ENCODE results near the gene TULP4.
"Not testable (repeated sequence)": the region's sequence is repeated elsewhere in the genome, so short reads cannot be mapped to it uniquely, and the experiment has no call there.

The TULP4 gene

GRCh38 chr6:158522616-158523015 is 210.4 kb downstream of the TULP4 start:
- peaks cover 6 to 10% of the 10 kb centered on the region in 2 donors for H3K4me1 ChIP-seq (ENCODE audit: control insufficient read depth in 1 of 2, insufficient read depth in 2 of 2, low read length in 2 of 2)
- H3K36me3 ChIP-seq (ENCODE audit: control insufficient read depth in 1 of 2, insufficient read depth in 2 of 2, low read length in 2 of 2) = no peaks in the 10 kb centered on the region
- H3K27ac ChIP-seq (ENCODE audit: low read depth, low read length) = no peak overlapping the region
- H3K4me3 ChIP-seq (ENCODE audit: low read depth in 1 of 2, low read length in 2 of 2) = no peak overlapping the region
- H3K9ac ChIP-seq (ENCODE audit: low read depth in 1 of 2, low read length in 2 of 2) = no peak overlapping the region
- peaks cover 0 to 4% of the 10 kb centered on the region in 2 donors for H3K27me3 ChIP-seq (ENCODE audit: control insufficient read depth in 1 of 2, insufficient read depth in 2 of 2, low read length in 2 of 2)
- H3K9me3 ChIP-seq (ENCODE audit: control insufficient read depth in 1 of 2, low read length in 2 of 2) = no peaks in the 10 kb centered on the region

GRCh38 chr6:158524311-158524710 is 212.0 kb downstream of the TULP4 start:
- Histone ChIP-seq H3K36me3 (ENCODE audit: control insufficient read depth in 1 of 2, insufficient read depth in 2 of 2, low read length in 2 of 2) (no peaks in the 10 kb centered on the region), H3K27ac (ENCODE audit: low read depth, low read length) (no peak overlapping the region), H3K4me3 (ENCODE audit: low read depth in 1 of 2, low read length in 2 of 2) (no peak overlapping the region), H3K27me3 (ENCODE audit: control insufficient read depth in 1 of 2, insufficient read depth in 2 of 2, low read length in 2 of 2) (peaks cover 0 to 4% of the 10 kb centered on the region in 2 donors), H3K9ac (ENCODE audit: low read depth in 1 of 2, low read length in 2 of 2) (no peak overlapping the region), H3K4me1 (ENCODE audit: control insufficient read depth in 1 of 2, insufficient read depth in 2 of 2, low read length in 2 of 2) (no peaks in the 10 kb centered on the region), H3K9me3 (ENCODE audit: control insufficient read depth in 1 of 2, low read length in 2 of 2) (no peaks in the 10 kb centered on the region)

- H3K27me3 ChIP-seq (ENCODE audit: control insufficient read depth in 1 of 2, insufficient read depth in 2 of 2, low read length in 2 of 2); H3K4me3 ChIP-seq (ENCODE audit: low read depth in 1 of 2, low read length in 2 of 2); H3K9ac ChIP-seq (ENCODE audit: low read depth in 1 of 2, low read length in 2 of 2); H3K27ac ChIP-seq (ENCODE audit: low read depth, low read length); H3K36me3 ChIP-seq (ENCODE audit: control insufficient read depth in 1 of 2, insufficient read depth in 2 of 2, low read length in 2 of 2); H3K9me3 ChIP-seq (ENCODE audit: control insufficient read depth in 1 of 2, low read length in 2 of 2); H3K4me1 ChIP-seq (ENCODE audit: control insufficient read depth in 1 of 2, insufficient read depth in 2 of 2, low read length in 2 of 2): not testable (repeated sequence)
Observed at GRCh38 chr6:158527858-158528257, 215.6 kb downstream of the TULP4 start.

GRCh38 chr6:158528826-158529225 is 216.6 kb downstream of the TULP4 start:
- Histone ChIP-seq H3K9me3 (ENCODE audit: control insufficient read depth in 1 of 2, low read length in 2 of 2) (no peaks in the 10 kb centered on the region), H3K9ac (ENCODE audit: low read depth in 1 of 2, low read length in 2 of 2) (no peak overlapping the region), H3K27me3 (ENCODE audit: control insufficient read depth in 1 of 2, insufficient read depth in 2 of 2, low read length in 2 of 2) (peaks cover 4 to 7% of the 10 kb centered on the region in 2 donors), H3K36me3 (ENCODE audit: control insufficient read depth in 1 of 2, insufficient read depth in 2 of 2, low read length in 2 of 2) (no peaks in the 10 kb centered on the region), H3K4me1 (ENCODE audit: control insufficient read depth in 1 of 2, insufficient read depth in 2 of 2, low read length in 2 of 2) (no peaks in the 10 kb centered on the region), H3K27ac (ENCODE audit: low read depth, low read length) (no peak overlapping the region), H3K4me3 (ENCODE audit: low read depth in 1 of 2, low read length in 2 of 2) (no peak overlapping the region)

- no peak overlapping the region for H3K4me3 ChIP-seq (ENCODE audit: low read depth in 1 of 2, low read length in 2 of 2)
- peaks cover 4 to 7% of the 10 kb centered on the region in 2 donors for H3K27me3 ChIP-seq (ENCODE audit: control insufficient read depth in 1 of 2, insufficient read depth in 2 of 2, low read length in 2 of 2)
- no peak overlapping the region for H3K27ac ChIP-seq (ENCODE audit: low read depth, low read length)
- no peaks in the 10 kb centered on the region for H3K9me3 ChIP-seq (ENCODE audit: control insufficient read depth in 1 of 2, low read length in 2 of 2)
- H3K4me1 ChIP-seq (ENCODE audit: control insufficient read depth in 1 of 2, insufficient read depth in 2 of 2, low read length in 2 of 2) = no peaks in the 10 kb centered on the region
- H3K36me3 ChIP-seq (ENCODE audit: control insufficient read depth in 1 of 2, insufficient read depth in 2 of 2, low read length in 2 of 2) = no peaks in the 10 kb centered on the region
- H3K9ac ChIP-seq (ENCODE audit: low read depth in 1 of 2, low read length in 2 of 2) = no peak overlapping the region
Observed at GRCh38 chr6:158529629-158530028, 217.4 kb downstream of the TULP4 start.

GRCh38 chr6:158531566-158531965 is 219.3 kb downstream of the TULP4 start:
- H3K36me3 ChIP-seq (ENCODE audit: control insufficient read depth in 1 of 2, insufficient read depth in 2 of 2, low read length in 2 of 2) = no peaks in the 10 kb centered on the region
- H3K4me1 ChIP-seq (ENCODE audit: control insufficient read depth in 1 of 2, insufficient read depth in 2 of 2, low read length in 2 of 2) = no peaks in the 10 kb centered on the region
- H3K9ac ChIP-seq (ENCODE audit: low read depth in 1 of 2, low read length in 2 of 2) = no peak overlapping the region
- H3K27ac ChIP-seq (ENCODE audit: low read depth, low read length) = no peak overlapping the region
- H3K27me3 ChIP-seq (ENCODE audit: control insufficient read depth in 1 of 2, insufficient read depth in 2 of 2, low read length in 2 of 2) = peaks cover 3 to 7% of the 10 kb centered on the region in 2 donors
- H3K4me3 ChIP-seq (ENCODE audit: low read depth in 1 of 2, low read length in 2 of 2) = no peak overlapping the region
- H3K9me3 ChIP-seq (ENCODE audit: control insufficient read depth in 1 of 2, low read length in 2 of 2) = no peaks in the 10 kb centered on the region

- no peak overlapping the region for H3K9ac ChIP-seq (ENCODE audit: low read depth in 1 of 2, low read length in 2 of 2)
- H3K36me3 ChIP-seq (ENCODE audit: control insufficient read depth in 1 of 2, insufficient read depth in 2 of 2, low read length in 2 of 2) = no peaks in the 10 kb centered on the region
- H3K4me1 ChIP-seq (ENCODE audit: control insufficient read depth in 1 of 2, insufficient read depth in 2 of 2, low read length in 2 of 2) = no peaks in the 10 kb centered on the region
- H3K27ac ChIP-seq (ENCODE audit: low read depth, low read length) = no peak overlapping the region
- H3K27me3 ChIP-seq (ENCODE audit: control insufficient read depth in 1 of 2, insufficient read depth in 2 of 2, low read length in 2 of 2) = peaks cover 3 to 7% of the 10 kb centered on the region in 2 donors
- H3K4me3 ChIP-seq (ENCODE audit: low read depth in 1 of 2, low read length in 2 of 2) = no peak overlapping the region
- no peaks in the 10 kb centered on the region for H3K9me3 ChIP-seq (ENCODE audit: control insufficient read depth in 1 of 2, low read length in 2 of 2)
Observed at GRCh38 chr6:158531970-158532369, 219.7 kb downstream of the TULP4 start.

GRCh38 chr6:158536084-158536890 is 224.0 kb downstream of the TULP4 start:
- H3K36me3 ChIP-seq (ENCODE audit: control insufficient read depth in 1 of 2, insufficient read depth in 2 of 2, low read length in 2 of 2) = no peaks in the 10 kb centered on the region
- no peaks in the 10 kb centered on the region for H3K4me1 ChIP-seq (ENCODE audit: control insufficient read depth in 1 of 2, insufficient read depth in 2 of 2, low read length in 2 of 2)
- H3K9me3 ChIP-seq (ENCODE audit: control insufficient read depth in 1 of 2, low read length in 2 of 2) = no peaks in the 10 kb centered on the region
- H3K4me3 ChIP-seq (ENCODE audit: low read depth in 1 of 2, low read length in 2 of 2) = peak overlapping the region; percentile 71 to 74
- peaks cover 12 to 15% of the 10 kb centered on the region in 2 donors for H3K27me3 ChIP-seq (ENCODE audit: control insufficient read depth in 1 of 2, insufficient read depth in 2 of 2, low read length in 2 of 2)
- no peak overlapping the region for H3K9ac ChIP-seq (ENCODE audit: low read depth in 1 of 2, low read length in 2 of 2)
- no peak overlapping the region for H3K27ac ChIP-seq (ENCODE audit: low read depth, low read length)

GRCh38 chr6:158536891-158537798 is 224.9 kb downstream of the TULP4 start:
- no peaks in the 10 kb centered on the region for H3K4me1 ChIP-seq (ENCODE audit: control insufficient read depth in 1 of 2, insufficient read depth in 2 of 2, low read length in 2 of 2)
- H3K36me3 ChIP-seq (ENCODE audit: control insufficient read depth in 1 of 2, insufficient read depth in 2 of 2, low read length in 2 of 2) = no peaks in the 10 kb centered on the region
- peaks cover 12 to 15% of the 10 kb centered on the region in 2 donors for H3K27me3 ChIP-seq (ENCODE audit: control insufficient read depth in 1 of 2, insufficient read depth in 2 of 2, low read length in 2 of 2)
- no peak overlapping the region for H3K9ac ChIP-seq (ENCODE audit: low read depth in 1 of 2, low read length in 2 of 2)
- no peak overlapping the region for H3K27ac ChIP-seq (ENCODE audit: low read depth, low read length)
- peak overlapping the region; percentile 71 to 74 for H3K4me3 ChIP-seq (ENCODE audit: low read depth in 1 of 2, low read length in 2 of 2)
- no peaks in the 10 kb centered on the region for H3K9me3 ChIP-seq (ENCODE audit: control insufficient read depth in 1 of 2, low read length in 2 of 2)

GRCh38 chr6:158538741-158539140 is 226.5 kb downstream of the TULP4 start:
- Histone ChIP-seq H3K27ac (ENCODE audit: low read depth, low read length) (no peak overlapping the region), H3K4me3 (ENCODE audit: low read depth in 1 of 2, low read length in 2 of 2) (no peak overlapping the region), H3K9ac (ENCODE audit: low read depth in 1 of 2, low read length in 2 of 2) (no peak overlapping the region)

More at GRCh38 chr6:158538741-158539140, 226.5 kb downstream of the TULP4 start:
- no peaks in the 10 kb centered on the region for H3K4me1 ChIP-seq (ENCODE audit: control insufficient read depth in 1 of 2, insufficient read depth in 2 of 2, low read length in 2 of 2)
- no peaks in the 10 kb centered on the region for H3K9me3 ChIP-seq (ENCODE audit: control insufficient read depth in 1 of 2, low read length in 2 of 2)
- H3K36me3 ChIP-seq (ENCODE audit: control insufficient read depth in 1 of 2, insufficient read depth in 2 of 2, low read length in 2 of 2) = no peaks in the 10 kb centered on the region
- peaks cover 12 to 15% of the 10 kb centered on the region in 2 donors for H3K27me3 ChIP-seq (ENCODE audit: control insufficient read depth in 1 of 2, insufficient read depth in 2 of 2, low read length in 2 of 2)
